ENCODE measurements around the gene SLC36A3.

Gene SLC36A3

DNA sequence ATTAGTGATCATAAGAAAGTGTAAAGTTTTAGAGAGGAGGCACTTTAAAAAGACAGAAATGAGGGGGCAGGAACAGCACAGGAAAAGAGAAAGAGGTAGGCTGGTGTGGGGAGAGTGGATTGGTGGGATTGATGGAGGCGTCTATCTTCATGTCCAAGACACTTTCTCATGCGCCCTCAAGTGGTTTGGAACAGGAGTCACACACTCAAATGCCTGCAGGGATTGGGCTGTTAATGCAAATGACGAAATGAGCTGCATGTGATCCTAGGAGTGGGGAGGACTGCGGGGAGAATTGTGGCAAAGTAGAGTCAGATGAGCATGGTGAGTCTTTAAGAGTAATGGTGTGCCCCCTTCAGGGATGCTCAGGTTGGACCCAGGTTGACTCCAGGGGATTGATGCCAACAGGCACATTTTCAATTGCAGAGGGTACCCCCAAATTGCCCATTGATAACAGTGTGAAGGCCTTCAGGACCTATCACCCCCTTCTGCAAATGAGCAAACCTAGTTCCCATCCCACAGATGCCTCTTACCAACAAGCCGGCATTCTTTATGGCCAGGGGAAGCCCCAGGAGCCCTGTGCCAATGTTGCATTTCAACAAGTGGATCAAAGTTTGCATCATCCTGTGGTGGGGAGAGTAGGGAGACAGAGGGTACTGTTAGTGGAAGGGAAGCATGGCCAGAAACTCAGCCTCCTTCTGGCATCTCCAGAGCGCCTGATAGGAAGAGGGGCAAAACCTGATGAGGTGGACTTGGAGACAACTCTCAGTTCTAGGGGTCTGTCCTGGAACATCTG lies 5.3 kb downstream of the SLC36A3 start:
- H4K20me1 ChIP-seq (ENCODE audit: insufficient read depth), result no peaks in the 10 kb centered on the region
- H3K4me1 ChIP-seq (ENCODE audit: low read depth, poor library complexity, severe bottlenecking), result no peaks in the 10 kb centered on the region
- no peaks in the 10 kb centered on the region for H3K79me2 ChIP-seq (ENCODE audit: insufficient read depth, low read depth)
- no peak overlapping the region for H2AFZ ChIP-seq (ENCODE audit: low read depth)
- H3K9ac ChIP-seq, result no peak overlapping the region
- TF ChIP-seq CTCF (conservative IDR thresholded peaks at IDR 0.05; ENCODE audit: low read depth, low read length), result 0 out of 2 replicates have a peak, but pooled peaks have one; percentile 23
- H3K4me2 ChIP-seq, result no peak overlapping the region
- no peak overlapping the region for H3K4me3 ChIP-seq (IDR thresholded peaks at IDR 0.05; ENCODE audit: insufficient read depth, low read depth, low read length)
- no peaks in the 10 kb centered on the region for H3K27me3 ChIP-seq (ENCODE audit: insufficient read depth, low read depth)
- H3K27ac ChIP-seq, result no peak overlapping the region
- H3K36me3 ChIP-seq (ENCODE audit: insufficient read depth), result no peaks in the 10 kb centered on the region

- Histone ChIP-seq H3K4me2 (no peak overlapping the region), H3K36me3 (ENCODE audit: insufficient read depth) (no peaks in the 10 kb centered on the region), H3K27me3 (ENCODE audit: insufficient read depth, low read depth) (no peaks in the 10 kb centered on the region), H3K4me3 (IDR thresholded peaks at IDR 0.05; ENCODE audit: insufficient read depth, low read depth, low read length) (no peak overlapping the region), H3K9ac (no peak overlapping the region), H3K79me2 (ENCODE audit: insufficient read depth, low read depth) (no peaks in the 10 kb centered on the region), H2AFZ (ENCODE audit: low read depth) (no peak overlapping the region), H3K4me1 (ENCODE audit: low read depth, poor library complexity, severe bottlenecking) (no peaks in the 10 kb centered on the region), H3K27ac (no peak overlapping the region), H4K20me1 (ENCODE audit: insufficient read depth) (no peaks in the 10 kb centered on the region)
- no peak for TF ChIP-seq CTCF (conservative IDR thresholded peaks at IDR 0.05; ENCODE audit: low read depth, low read length)
Observed at GRCh38 chr5:151296974-151297373, 6.6 kb downstream of the SLC36A3 start.

DNA sequence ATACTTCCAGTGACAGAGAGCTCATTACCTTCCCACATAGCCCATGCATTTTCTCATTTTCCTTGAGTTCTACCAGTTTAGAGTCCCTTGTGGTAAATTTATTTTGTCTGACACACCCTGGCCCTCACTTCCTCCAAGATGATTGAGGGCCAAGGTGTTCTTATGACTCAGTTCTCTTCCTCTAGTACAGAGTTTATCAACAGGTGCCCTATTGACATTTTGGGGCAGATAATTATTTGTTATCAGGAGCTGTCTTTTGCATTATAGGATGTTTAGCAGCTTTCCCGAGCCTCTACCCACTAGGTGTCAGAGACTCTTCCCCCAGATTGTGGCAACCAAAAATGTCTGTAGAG lies 7.1 kb downstream of the SLC36A3 start:
- no peaks in the 10 kb centered on the region for H3K36me3 ChIP-seq (ENCODE audit: insufficient read depth)
- TF ChIP-seq CTCF (conservative IDR thresholded peaks at IDR 0.05; ENCODE audit: low read depth, low read length), result no peak
- no peaks in the 10 kb centered on the region for H3K79me2 ChIP-seq (ENCODE audit: insufficient read depth, low read depth)
- no peak overlapping the region for H3K4me2 ChIP-seq
- H3K4me1 ChIP-seq (ENCODE audit: low read depth, poor library complexity, severe bottlenecking), result no peaks in the 10 kb centered on the region
- H3K27me3 ChIP-seq (ENCODE audit: insufficient read depth, low read depth), result no peaks in the 10 kb centered on the region
- H2AFZ ChIP-seq (ENCODE audit: low read depth), result no peak overlapping the region
- no peak overlapping the region for H3K27ac ChIP-seq
- no peaks in the 10 kb centered on the region for H4K20me1 ChIP-seq (ENCODE audit: insufficient read depth)
- H3K9ac ChIP-seq, result no peak overlapping the region
- H3K4me3 ChIP-seq (IDR thresholded peaks at IDR 0.05; ENCODE audit: insufficient read depth, low read depth, low read length), result no peak overlapping the region

- no peaks in the 10 kb centered on the region for H3K27me3 ChIP-seq (ENCODE audit: insufficient read depth, low read depth)
- no peaks in the 10 kb centered on the region for H3K4me1 ChIP-seq (ENCODE audit: low read depth, poor library complexity, severe bottlenecking)
- no peaks in the 10 kb centered on the region for H3K36me3 ChIP-seq (ENCODE audit: insufficient read depth)
- no peak overlapping the region for H3K4me3 ChIP-seq (IDR thresholded peaks at IDR 0.05; ENCODE audit: insufficient read depth, low read depth, low read length)
- TF ChIP-seq CTCF (conservative IDR thresholded peaks at IDR 0.05; ENCODE audit: low read depth, low read length), result no peak
- no peak overlapping the region for H3K4me2 ChIP-seq
- no peaks in the 10 kb centered on the region for H4K20me1 ChIP-seq (ENCODE audit: insufficient read depth)
- no peak overlapping the region for H3K27ac ChIP-seq
- no peaks in the 10 kb centered on the region for H3K79me2 ChIP-seq (ENCODE audit: insufficient read depth, low read depth)
- H2AFZ ChIP-seq (ENCODE audit: low read depth), result no peak overlapping the region
- H3K9ac ChIP-seq, result no peak overlapping the region
Observed at GRCh38 chr5:151295791-151296477, 7.6 kb downstream of the SLC36A3 start.

Data from KMS-11 (cell line).